Endodermal cell (in vitro differentiated cells): ENCODE measurements around the gene TP53INP2. TPM values are rescaled to one million over a fixed set of nuclear protein-coding genes. Genes with fewer than 3 reads are reported as not detected.

Experiments used
- DNase-seq: peaks from one replicate; pipeline ENCODE4 v3.0.0-alpha.2; 2017
- H3K27ac ChIP-seq: 2 replicates; pipeline ENCODE4 v1.5.1; 2013; ENCODE audit warnings: mild to moderate bottlenecking, low read depth, low read length, moderate library complexity
- H3K27me3 ChIP-seq: 2 replicates; pipeline ENCODE4 v1.6.1; 2013; ENCODE audit warnings: mild to moderate bottlenecking, low read length, moderate library complexity; ENCODE audit not compliant: insufficient read depth, control insufficient read depth, poor library complexity, severe bottlenecking
- H3K36me3 ChIP-seq: 2 replicates; pipeline ENCODE4 v1.7.0; 2013; ENCODE audit warnings: mild to moderate bottlenecking, low read length, moderate library complexity; ENCODE audit not compliant: control insufficient read depth, insufficient read depth
- H3K4me1 ChIP-seq: one replicate; pipeline ENCODE4 v1.7.0; 2013; ENCODE audit warnings: low read length; ENCODE audit not compliant: control insufficient read depth, insufficient read depth
- H3K4me3 ChIP-seq: 2 replicates; pipeline ENCODE4 v1.5.1; 2013; ENCODE audit warnings: mild to moderate bottlenecking, low read length, moderate library complexity
- H3K9ac ChIP-seq: 2 replicates; pipeline ENCODE4 v1.6.1; 2013; ENCODE audit warnings: mild to moderate bottlenecking, low read length, moderate library complexity; ENCODE audit not compliant: poor library complexity, severe bottlenecking; ENCODE audit errors: extremely low read depth
- H3K9me3 ChIP-seq: 2 replicates; pipeline ENCODE4 v1.6.1; 2013; ENCODE audit warnings: mild to moderate bottlenecking, low read length, moderate library complexity; ENCODE audit not compliant: control insufficient read depth
- H3K27ac Mint-ChIP-seq: 2 replicates; pipeline ENCODE4 v1.8.0; 2020; ENCODE audit warnings: mixed read lengths
- H3K27me3 Mint-ChIP-seq: 2 replicates; pipeline ENCODE4 v1.8.0; 2021; ENCODE audit warnings: mild to moderate bottlenecking, mixed read lengths; ENCODE audit not compliant: insufficient read depth
- H3K36me3 Mint-ChIP-seq: 2 replicates; pipeline ENCODE4 v1.8.0; 2020; ENCODE audit warnings: low read depth, mixed read lengths
- H3K4me1 Mint-ChIP-seq: 2 replicates; pipeline ENCODE4 v1.8.0; 2020; ENCODE audit warnings: mixed read lengths
- H3K4me3 Mint-ChIP-seq: 2 replicates; pipeline ENCODE4 v1.8.0; 2020; ENCODE audit warnings: mild to moderate bottlenecking, moderate library complexity, mixed read lengths
- H3K9me3 Mint-ChIP-seq: 2 replicates; pipeline ENCODE4 v1.8.0; 2020; ENCODE audit warnings: mild to moderate bottlenecking, mixed read lengths
- CTCF ChIP-seq: fragments of 200-600 bp; sonication (generic); conservative IDR thresholded peaks from 2 replicates; pipeline ENCODE4 v1.5.0; 2021; ENCODE audit warnings: antibody characterized with exemption, mild to moderate bottlenecking
- WGBS, 2 experiments: methylation state at CpG; one replicate each; pipeline versions ENCODE4 v1.1.5 to v1.1.7; 2013; ENCODE audit warnings: missing lambda C conversion rate in 2 of 2, mixed read lengths in 1 of 2; ENCODE audit not compliant: insufficient coverage in 1 of 2, insufficient read length in 1 of 2; 5-methylcytosine and 5-hydroxymethylcytosine counted together
- total RNA-seq, 2 donors: library from RNA; stranded (reverse); fragmentation: NEBNext Ultra II Directional in 1 of 2; extraction: Animal tissue kit (Norgen Biotek cat#: 25700) in 1 of 2; gene quantifications; 2 replicates in 1 of 2; 3 replicates in 1 of 2; pipeline ENCODE4 v1.2.1, GENCODE V29; 2021

TP53INP2 gene
- total RNA-seq, 2 donors from 2014 or later = 7.0 to 20.2 TPM

DNA sequence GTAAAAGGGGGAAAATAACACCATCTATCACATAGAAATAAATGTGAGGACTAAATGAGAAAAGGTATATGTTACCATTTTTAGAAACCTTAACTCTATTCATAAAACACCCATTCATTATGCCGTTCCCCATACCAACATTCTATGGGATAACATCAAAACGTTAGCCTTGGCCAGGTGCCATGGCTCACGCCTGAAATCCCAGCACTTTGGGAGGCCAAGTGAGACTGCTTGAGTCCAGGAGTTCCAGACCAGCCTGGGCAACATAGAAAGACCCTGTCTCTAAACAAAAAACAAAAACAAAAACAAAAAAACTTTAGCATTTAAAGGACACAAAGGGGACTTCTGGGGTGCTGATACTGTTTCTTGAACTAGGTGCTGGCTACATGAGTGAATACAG is 28.6 kb upstream of the TP53INP2 start:
- no peak overlapping the region for H3K27ac ChIP-seq
- H3K4me3 Mint-ChIP-seq = peak overlapping the region; percentile 86
- H3K9me3 Mint-ChIP-seq = no peaks in the 10 kb centered on the region
- peak overlapping the region; percentile 86 for H3K4me3 ChIP-seq
- H3K27ac Mint-ChIP-seq = no peak overlapping the region
- peaks cover 6% of the 10 kb centered on the region for H3K4me1 Mint-ChIP-seq
- H3K27me3 Mint-ChIP-seq = peaks cover 2% of the 10 kb centered on the region
- no peaks in the 10 kb centered on the region for H3K27me3 ChIP-seq
- no peak overlapping the region for H3K9ac ChIP-seq
- H3K9me3 ChIP-seq = no peaks in the 10 kb centered on the region
- H3K4me1 ChIP-seq = no peaks in the 10 kb centered on the region
- TF ChIP-seq CTCF = no peak
- H3K36me3 Mint-ChIP-seq = peaks cover 7% of the 10 kb centered on the region
- no peak for DNase-seq
- WGBS, 2 experiments = 82 to 100% methylated on average over 2 to 3 of the region's 3 CpGs
- no peaks in the 10 kb centered on the region for H3K36me3 ChIP-seq

- Histone ChIP-seq H3K27me3 (no peaks in the 10 kb centered on the region), H3K27ac (no peak overlapping the region), H3K36me3 (no peaks in the 10 kb centered on the region), H3K9me3 (no peaks in the 10 kb centered on the region), H3K4me1 (no peaks in the 10 kb centered on the region), H3K9ac (peak overlapping the region; percentile 9), H3K4me3 (peak overlapping the region; percentile 86)
- H3K27ac Mint-ChIP-seq = peak overlapping the region; percentile 92
- H3K4me3 Mint-ChIP-seq = peak overlapping the region; percentile 86
- H3K27me3 Mint-ChIP-seq = peaks cover 2% of the 10 kb centered on the region
- H3K9me3 Mint-ChIP-seq = no peaks in the 10 kb centered on the region
- WGBS, 2 experiments = 3% methylated on average over 14 of the region's 14 CpGs; no CpG with 5 or more reads in 1 of the 2 experiments
- TF ChIP-seq CTCF = no peak
- peaks cover 6% of the 10 kb centered on the region for H3K4me1 Mint-ChIP-seq
- peaks cover 4% of the 10 kb centered on the region for H3K36me3 Mint-ChIP-seq
- DNase-seq = no peak
Measured at GRCh38 chr20:34675993-34676641, 28.0 kb upstream of the TP53INP2 start.

DNA sequence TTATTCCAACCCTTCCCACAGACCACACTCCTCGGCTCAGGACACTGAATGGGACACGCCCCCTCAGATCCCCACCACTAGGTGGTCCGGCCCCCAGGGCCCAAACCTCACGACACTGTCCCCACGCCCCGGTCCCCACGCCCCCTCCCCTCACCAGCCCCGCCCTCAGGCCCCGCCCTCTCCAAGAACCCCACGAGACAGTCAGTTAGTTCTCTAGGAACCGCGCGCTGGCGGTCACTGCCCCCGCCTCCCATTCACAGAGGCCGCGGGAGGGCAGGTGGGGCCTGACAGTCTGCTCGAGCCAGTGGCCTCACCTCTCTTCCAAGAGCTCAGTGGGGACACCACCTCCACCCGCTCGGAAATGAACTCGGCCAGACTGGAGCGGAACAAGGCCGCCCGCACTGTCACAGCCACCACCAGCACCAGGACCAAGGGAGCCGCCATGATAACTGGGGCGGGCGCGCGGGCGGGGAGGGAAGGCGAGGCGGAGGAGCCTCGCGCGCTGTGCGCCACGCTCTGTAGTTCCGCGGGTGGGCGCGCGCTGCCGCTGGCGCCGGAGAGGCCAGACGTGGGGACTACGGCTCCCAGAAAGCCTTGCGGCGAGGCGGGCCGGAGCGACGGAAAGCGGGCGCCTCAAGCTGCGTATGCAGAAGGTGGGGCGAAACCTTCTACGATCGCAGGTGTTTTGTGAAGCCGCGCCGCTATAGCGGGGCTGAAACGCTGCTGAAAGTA is 27.3 kb upstream of the TP53INP2 start, which contains the start of gene PIGU:
PIGU (minus strand) TSS at position 451 of the 732 bp plus-strand sequence; CDS start at position 444, 7 bp downstream.
- Mint-ChIP-seq H3K4me3 (peak within 1 kb of the TSS; percentile 86), H3K27me3 (peaks cover 2% of the 10 kb centered on the region), H3K27ac (peak within 1 kb of the TSS; percentile 92), H3K9me3 (no peaks in the 10 kb centered on the region), H3K4me1 (peaks cover 6% of the 10 kb centered on the region), H3K36me3 (peaks cover 4% of the 10 kb centered on the region)
- peak; percentile 97 for DNase-seq
- WGBS, 2 experiments = 0% methylated on average over 15 to 64 of the region's 64 CpGs
- Histone ChIP-seq H3K27ac (peak within 1 kb of the TSS; percentile 60), H3K4me3 (peak within 1 kb of the TSS; percentile 86), H3K9me3 (no peaks in the 10 kb centered on the region), H3K36me3 (no peaks in the 10 kb centered on the region), H3K9ac (peak within 1 kb of the TSS; percentile 9), H3K27me3 (no peaks in the 10 kb centered on the region), H3K4me1 (no peaks in the 10 kb centered on the region)
- TF ChIP-seq CTCF = peak; percentile 57
